NCI-H1105 treated with DMSO at 0.1 percent for 48 hours (cell line): ENCODE measurements around the gene IFNLR1.
A peak's percentile ranks its signal among the peaks of the same experiment; 100 is the strongest.

ENCODE experiments used
- DNase-seq: peaks from one replicate; lab custom pipeline; 2025; lab: John Stamatoyannopoulos, UW

IFNLR1 gene

DNA sequence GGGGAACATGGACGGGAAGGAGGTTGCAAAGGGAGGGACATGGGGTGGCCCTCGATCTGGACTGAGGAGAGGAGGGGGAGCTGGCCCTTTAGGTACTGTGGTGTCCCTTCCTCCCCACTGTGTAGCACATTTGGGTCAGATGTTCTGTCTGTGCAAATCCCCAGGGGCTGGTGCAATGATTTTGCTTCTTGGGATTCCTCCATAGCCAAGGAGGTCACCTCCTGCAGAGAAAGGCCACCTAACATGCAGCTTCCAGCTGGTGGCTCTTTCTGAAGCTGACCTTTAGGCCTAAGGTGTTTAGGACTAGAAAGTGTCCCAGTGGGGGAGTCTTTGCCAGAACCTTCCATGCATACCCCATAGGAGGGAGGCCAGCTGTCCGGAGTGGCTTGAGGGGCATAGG, 66.1 kb downstream of the IFNLR1 start:
- DNase-seq, result no peak

DNA sequence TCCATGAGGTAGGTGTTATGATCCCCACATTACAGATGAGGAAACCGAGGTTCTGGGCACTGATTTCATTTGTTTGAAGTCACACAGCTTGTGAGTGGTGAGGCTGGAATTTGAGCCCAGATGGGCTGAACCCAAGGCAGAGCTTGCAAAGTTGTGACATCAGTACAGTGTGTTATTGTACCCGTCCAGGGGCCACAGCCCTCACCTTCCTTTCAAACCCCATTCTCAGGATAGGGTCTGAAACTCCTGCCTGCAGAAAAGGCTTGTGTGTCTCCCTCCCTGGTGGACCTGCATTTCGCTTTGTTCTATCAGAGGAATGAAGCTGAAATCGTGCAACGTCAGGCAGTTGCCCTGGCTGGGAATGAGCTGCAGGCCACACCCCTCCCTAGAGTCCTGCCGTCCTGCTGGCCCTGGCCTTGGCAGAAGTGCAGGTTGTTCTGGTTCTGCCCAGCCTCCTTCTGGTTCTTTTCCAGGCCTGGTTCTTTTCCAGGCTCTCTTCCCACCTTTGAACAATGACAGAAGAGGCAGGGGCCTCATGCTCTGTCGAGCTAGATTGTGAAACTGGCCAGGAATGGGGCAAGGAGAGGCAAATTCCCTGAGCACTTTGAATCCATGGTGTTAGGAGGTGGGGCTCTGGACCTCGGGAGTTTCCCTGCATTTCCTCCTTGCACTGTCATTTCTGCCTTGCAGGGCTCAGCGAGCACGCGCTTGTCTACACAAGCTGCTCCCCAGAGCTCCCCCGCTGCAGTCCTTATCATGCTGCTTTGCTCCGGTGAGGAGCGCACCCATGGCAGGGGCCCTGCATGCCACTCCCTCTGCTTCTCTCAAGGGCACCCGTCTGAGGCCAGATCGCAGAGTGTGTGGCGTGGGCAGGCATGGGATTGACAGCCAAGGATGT, 67.0 kb downstream of the IFNLR1 start:
- no peak for DNase-seq

DNA sequence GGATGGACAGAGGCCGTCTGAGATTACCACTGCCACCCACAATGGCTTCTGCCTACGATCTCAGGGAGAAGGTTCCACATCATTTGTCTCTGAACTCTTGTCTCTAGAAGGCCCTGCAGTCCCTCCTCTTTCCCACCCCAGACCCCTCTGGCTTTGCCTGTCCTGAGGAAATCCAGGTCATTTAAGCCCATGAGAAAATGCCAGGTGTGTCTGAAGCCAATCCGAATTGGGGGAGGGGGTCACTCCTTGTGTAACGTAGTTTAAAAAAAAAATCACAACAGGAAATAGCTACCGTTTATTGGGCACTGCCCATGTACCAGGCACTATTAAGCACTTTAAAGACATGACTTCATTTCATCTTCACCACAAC, 67.6 kb downstream of the IFNLR1 start:
- DNase-seq, result no peak

DNA sequence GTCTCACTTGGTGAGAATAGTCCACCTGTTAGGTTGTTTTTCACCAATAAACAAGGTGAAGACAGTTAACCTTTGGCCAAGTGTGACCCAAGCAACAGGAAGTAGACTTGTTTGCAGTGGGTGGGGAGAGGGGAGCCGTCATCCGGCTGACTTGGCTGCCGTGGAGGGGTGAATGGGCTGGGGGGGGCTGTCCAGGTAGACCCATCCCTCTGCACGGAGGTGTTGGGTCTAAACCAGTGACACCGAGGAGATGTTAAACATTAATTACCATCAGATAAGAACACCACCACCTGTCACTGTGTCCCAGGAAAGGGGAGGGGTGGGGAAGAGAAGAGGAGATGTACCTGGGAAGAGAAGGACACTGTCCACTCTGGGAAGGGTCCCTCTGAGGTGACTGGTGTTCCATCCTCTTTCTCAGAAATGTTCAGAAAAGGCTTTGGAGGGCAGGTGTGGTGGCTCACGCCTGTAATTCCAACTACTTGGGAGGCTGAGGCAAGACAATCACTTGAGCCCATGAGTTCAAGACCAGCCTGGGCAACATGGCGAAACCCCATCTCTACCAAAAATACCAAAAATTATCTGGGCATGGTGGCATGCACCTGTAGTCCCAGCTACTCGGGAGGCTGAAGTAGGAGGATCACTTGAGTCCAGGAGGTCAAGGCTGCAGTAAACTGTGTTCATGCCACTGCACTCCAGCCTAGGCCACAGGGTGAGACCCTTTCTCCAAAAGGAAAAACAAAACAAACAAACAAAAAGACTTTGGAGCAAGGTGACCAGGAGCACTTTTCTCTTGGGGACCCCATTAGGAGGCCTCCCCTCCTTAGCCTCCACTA, 68.5 kb downstream of the IFNLR1 start:
- no peak for DNase-seq

DNA sequence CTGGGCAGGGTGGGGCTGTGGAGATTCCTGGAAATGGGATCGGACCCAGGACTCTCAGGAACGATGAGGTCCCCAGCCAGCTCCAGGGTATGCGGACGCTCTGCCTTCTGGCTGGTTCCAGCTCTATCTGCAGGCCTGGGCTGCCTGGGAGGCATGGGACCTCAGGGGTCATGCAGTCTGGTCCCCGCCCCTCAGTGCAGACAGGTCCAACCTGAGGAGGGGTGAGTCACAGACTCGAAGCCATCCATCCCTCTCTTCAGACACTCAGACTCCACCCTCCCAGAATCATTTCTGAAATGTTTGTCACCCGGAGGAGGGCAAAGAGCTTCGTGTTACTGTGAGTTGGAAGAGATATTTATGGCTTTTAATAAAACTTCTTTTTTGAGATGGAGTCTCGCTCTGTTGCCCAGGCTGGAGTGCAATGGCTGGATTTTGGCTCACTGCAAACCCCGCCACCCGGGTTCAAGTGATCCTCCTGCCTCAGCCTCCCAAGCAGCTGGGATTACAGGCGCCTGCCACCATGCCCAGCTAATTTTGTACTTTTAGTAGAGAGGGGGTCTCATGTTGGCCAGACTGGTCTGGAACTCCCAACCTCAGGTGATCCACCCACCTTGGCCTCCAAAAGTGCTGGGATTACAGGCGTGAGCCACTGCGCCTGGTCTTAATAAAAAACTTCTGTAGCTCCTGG, 69.2 kb downstream of the IFNLR1 start:
- no peak for DNase-seq

DNA sequence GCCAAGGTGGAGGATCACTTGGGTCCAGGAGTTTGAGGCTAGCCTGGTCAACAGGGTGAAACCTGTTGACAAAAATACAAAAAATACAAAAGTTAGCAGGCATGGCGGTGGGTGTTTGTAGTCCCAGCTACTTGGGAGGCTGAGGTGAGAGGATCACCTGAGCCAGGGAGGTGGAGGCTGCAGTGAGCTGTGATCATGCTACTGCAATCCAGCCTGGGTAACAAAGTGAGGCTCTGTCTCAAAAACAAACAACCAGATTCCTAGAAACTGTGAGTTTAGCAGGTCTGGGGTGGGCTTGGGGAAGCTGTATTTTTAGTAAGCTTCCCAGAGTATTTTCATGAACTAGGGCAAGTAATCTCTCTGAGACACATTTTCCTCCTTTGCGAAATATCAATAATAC, 70.0 kb downstream of the IFNLR1 start:
- no peak for DNase-seq

DNA sequence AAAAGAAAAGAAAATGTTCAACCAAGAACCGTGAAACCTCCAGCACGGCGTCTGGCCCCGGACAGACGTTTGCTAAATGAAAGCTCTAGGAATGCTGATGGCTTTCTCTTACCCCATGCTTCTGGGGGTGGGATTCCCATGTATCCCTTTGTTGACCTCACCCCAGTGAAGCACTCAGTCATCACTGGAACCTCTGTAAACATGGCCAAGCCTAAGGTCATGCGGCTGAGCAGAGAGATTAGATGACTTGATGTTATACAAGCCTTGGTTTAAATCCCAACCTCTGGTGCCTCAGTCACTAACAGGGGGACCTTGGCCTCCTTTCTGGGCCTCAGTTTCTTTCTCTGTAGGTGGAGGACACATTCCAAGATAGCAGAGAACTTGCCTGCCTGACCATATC, 72.3 kb downstream of the IFNLR1 start:
- DNase-seq, result no peak

DNA sequence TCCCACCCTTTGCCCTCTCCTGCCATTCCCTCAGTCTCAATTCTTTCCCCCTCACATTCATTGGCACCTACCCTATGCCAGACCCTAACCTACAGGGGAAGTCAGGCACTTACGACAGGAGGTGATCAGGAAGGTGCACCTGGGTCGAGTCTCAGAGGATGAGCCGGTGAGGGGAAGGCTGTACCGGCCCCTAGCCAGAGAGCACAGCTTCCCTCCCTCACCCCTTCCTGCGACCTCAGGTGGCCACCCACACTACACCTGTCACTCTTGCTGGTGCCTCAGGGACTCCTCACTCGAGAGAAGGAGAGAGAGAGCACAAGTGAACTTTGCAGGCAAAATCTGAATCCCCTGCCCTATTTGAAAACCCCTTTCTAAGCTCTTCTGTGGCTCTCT, 73.5 kb downstream of the IFNLR1 start:
- no peak for DNase-seq

DNA sequence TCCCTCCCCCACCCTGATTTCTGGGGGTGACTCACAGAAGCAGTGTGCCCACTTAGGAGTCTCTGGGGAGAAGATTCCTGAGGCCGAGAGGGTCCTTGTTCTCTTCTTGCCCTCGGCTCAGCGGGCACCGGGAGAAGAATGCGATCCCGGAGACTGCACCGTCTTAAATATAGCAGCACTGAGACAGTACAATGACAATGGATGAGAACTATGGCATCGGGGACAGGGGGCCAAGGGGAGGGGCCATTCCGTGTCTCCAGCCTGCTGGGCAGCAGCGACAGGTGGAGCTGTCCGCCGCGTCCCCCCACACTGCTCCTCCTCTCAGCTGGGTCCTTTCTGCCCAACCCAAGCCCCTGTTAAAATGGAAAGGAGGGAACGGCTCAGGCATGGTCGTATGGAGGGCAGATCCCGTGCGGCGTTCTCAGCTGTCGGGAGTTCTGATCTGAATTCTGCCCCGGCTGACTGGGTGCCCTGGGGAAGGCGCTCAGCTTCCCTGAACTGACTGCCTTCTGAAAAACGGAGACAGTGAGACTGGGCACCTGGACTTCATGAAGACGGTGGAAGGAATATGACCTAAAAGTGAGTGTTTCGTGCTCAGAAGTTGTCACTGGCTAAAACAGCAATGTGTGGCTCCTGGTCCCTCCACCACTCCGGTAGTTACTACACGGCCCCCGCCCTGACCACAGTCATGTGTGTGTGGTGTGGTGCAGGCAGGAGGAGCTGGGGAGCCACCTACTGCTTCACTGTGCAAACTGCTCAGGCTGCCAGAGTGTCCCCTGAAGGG, 74.9 kb downstream of the IFNLR1 start, which contains the start of gene MYOM3:
Gene MYOM3, minus strand, starts transcription at position 140 of the 784 bp plus-strand sequence. CDS start 3,499 bp downstream, outside the sequence.
- DNase-seq, result peak; percentile 52

DNA sequence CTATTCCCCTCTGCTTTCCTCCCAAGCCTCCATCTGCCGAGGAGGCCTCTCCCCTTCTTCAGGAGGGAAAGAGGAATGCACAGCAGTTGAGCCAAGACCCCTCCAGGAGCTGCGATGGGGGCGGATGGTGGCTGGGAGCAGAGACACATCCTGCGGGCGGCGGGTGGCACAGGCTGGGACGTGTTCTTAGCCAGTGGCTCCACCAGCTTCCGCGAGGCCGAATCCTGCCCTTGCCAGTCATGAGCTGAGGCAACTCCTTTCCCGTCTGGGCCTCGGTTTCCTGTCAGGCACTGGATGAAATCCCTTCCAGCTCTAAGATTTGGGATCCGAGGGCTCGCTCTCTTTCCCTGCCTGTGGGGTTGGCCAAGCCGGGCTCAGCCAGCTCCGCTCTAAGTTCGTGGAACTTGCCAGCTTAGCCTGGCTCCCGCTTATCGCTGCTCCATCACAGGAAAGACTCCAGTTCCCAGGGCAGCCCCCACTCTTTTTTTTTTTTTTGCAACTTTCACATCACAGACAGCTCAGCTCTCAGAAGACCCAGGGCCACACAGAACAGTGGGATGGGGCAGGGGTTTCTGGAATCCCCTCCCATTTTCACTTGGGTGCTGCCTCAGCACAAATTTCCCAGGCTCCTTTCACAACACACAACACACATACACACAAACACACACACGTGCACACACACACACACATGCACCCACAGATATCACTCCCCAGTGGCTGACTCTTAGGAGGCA, 75.7 kb downstream of the IFNLR1 start:
- no peak for DNase-seq

DNA sequence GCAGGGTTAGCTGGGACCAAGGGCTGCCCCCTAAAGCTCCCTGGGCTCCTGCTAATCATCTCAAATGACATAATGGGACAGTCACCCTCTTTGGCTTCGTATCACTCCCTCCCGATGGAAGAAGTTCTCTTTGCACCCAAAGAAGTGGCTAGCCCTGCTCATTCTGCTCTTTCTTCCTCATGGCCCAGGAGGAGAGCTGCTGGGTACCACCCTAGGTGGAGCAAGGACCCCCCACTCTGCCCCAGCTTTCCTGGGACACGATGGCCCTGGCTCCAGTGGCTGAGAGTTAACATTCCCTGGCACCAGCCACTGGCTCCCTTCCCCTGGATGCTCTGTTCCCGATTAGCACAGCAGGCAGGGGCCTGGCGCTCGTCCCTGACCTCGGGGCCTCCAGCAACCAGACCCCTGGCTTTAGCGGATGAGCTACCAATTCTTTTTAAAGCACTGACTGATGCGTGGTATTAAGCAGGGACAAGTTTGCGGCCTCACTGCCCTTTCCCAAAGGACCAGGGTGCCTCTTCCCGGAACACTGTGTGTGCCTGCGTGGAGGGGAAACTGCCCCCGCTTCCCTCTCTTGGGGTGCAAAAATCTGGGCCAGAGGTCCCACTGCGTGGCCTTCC, 76.3 kb downstream of the IFNLR1 start:
- DNase-seq, result no peak

DNA sequence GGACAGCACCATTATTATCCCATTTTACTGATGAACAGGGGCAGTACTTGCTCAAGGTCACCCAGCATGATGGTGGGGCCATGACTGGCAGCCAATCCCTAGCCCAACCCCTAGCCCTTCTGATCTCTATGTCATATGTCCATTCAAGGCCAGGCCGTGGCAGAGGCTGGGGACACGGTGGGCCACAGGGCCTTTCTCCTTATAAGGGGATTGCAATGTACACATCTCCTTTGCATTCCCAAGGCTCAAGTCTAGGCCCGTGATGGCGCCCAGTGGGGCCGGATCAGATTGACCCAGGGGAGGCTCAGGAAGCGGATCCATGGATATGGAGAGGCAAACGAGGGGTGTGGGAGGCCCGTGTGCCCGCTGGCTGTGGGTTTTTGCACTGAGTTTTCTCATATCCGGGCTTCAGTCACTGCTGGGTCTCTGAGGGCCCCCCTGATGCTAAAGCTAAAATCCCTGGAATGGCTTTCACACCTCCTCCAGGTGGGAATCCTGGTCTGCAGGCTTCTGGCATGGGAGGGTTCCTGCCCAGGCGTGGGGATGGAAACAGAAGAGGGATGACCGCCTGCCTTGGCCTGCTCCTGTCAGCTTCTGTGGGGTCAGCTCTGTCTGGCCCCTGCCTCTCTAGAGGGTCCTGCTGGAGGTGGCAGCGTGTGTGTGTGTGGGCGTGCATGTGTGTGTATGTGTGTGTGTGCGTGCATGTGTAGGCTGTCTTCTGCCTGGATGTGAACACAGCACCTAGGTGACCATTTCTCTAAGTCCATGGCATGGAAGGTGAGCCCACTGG, 77.2 kb downstream of the IFNLR1 start:
- DNase-seq, result no peak

DNA sequence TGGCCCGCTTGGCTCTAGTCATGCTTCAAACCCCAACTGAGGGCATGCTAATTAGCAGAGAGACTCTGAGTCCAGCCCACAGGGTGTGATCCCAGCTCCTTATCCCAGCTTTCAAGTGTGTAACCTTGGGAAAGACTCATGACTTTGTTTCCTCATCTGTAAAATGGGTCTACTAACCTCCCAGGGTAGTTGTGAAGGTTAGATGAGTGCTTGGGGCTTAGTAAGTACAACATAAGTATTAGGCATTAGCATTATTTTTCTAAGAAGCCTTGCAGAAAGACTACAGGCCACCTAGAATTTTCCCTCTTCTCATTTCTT, 78.0 kb downstream of the IFNLR1 start:
- no peak for DNase-seq

DNA sequence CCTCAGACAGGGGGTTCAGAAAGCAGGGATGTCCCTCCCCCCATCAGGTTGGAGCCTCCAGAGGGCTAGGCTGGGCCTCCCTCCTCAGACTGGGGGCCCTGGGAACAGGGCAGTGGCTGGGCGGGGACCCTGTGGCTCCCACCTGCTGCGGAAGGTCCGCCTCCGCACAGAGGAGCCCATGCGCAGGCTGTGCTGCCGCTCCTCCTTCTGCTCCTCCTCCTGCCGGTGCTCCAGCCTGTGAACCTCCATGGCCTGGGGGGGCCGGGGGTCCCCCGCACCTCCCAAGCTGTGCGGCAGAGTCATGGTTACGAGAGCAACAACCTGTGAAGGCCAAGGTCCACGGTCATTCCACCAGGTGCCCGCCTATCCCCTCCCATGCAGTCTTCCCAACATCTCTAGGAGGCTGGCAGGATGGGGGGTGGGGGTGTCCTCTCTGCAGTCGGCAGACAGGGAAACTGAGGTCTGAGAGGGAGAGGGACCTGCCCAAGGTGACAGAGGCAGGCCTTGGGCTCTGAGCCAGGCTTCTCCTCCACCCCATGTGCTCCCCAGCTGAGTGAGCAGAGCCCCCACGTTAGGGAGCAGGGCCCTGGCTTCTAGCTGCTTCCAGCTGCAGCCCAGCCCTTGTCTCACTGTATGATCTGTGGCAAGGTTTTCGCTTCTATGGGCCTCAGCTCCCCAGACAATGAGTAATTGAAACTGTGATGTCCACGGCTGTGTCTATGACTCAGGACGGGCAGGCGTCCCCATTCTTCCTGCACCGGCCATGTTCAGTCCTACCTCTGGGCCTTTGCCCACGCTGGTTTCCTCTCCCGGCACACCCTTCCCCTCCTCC, 78.5 kb downstream of the IFNLR1 start:
- DNase-seq, result no peak

DNA sequence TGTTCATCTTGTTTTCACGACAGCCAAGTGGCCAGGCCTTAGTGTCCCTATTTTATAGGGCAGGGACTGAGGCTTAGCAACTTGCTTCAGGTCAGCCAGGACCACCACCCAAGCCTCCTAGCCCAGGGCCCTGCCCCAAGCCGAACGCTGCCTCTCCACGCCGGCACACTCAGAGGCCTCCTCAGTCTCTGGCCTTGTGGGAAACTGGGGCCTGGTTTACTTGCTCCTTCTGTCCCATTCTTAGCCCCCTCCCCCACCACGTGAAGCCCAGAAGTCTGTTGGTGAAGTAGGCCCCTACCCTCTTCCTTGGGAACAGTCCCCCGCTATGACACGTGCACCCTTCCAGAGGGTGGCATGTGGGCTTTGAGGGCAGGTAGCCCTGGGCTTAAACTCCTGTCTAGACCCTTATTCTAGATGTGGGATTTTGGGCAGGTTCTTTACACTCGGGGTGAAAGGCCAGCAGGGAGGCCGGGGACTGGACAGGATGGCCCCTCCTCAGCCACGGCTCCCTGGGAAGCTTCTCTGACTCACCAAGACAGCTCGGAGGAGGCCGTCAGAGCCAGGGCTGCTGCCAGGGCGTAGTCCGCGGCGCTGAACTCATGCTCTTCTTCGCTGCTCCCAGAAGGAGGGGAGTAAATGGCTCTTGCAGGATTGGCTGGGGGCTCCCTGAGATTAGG, 79.5 kb downstream of the IFNLR1 start:
- DNase-seq, result no peak

DNA sequence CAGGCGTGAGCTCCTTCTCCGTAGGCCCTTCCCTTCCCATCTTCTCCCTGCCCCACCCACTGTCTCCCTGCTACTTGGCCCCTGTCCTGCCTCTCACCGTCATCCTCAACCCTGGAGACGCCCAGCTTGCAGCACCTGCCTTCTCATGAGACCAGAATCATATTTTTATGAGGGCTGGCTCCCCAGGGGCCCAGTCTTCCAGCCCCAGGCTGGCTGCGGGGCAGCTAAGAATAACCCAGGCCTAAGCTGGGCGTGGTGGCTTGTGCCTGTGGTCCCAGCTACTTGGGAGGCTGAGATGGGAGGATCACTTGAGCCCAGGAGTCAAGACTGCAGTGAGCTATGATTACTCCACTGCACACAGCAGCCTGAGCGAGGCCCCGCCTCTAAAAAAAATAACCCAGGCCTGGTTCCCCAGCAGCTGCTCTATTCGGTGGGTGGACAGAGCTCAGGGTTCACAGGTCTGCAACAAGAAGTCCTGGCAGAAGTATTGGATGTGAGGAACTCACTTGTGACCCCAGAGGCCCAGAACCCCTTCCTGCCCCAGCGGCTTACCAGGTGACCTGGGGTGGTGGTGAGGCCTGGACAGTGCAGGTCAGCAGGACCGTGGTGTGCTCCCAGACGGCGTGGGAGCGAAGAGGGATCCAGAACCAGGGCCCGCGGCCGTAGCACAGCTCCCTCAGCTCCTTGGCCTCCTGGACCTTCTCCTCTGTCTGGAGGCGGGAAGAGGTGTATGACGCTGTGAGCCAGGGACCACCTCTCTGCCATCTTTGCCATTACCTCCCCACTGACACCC, 81.5 kb downstream of the IFNLR1 start:
- no peak for DNase-seq

DNA sequence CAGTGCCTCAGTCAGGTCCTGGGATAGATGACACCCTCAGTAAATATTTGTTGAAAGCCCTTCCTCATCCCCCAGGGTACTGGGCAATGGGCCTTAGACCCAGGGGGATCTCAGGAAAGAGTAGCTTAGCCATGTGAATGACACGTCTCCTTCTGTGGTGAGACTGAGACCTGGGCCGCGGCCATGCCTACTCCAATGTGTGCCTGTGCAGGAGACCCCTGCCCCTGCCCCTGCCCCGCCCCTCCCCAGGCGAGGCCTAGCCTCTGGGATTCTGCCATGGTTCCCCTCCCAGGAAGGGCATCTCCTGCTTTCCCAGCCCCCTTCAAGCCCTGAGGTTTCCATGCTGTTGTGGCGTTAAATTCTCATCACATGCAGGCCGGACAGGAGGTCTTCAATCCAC, 82.2 kb downstream of the IFNLR1 start:
- DNase-seq, result no peak
